SK-N-SH treated with all-trans-retinoic acid at 6 μM for 48 hours (cell line): Measurements from ENCODE around the gene MVB12A.

ENCODE experiments used
- ATAC-seq: fragments of 200-7000 bp; cut with Tn5 transposase; 3 replicates; pipeline ENCODE4 v1.9.1; 2020; ENCODE audit warnings: mild to moderate bottlenecking, moderate library complexity
- ARNTL ChIP-seq: fragments of 450-650 bp; formaldehyde crosslinking; IDR thresholded peaks from 2 replicates; pipeline ENCODE4 v1.5.0; 2020; ENCODE audit warnings: low read depth, mild to moderate bottlenecking, moderate library complexity, borderline replicate concordance
- BACH2 ChIP-seq: fragments of 250-450 bp; sonication (Bioruptor Pico); IDR thresholded peaks from 2 replicates; pipeline ENCODE4 v1.9.0; 2021; ENCODE audit warnings: mild to moderate bottlenecking, borderline replicate concordance
- CREB5 ChIP-seq: fragments of 250-450 bp; sonication (Bioruptor Pico); IDR thresholded peaks from 2 replicates; pipeline ENCODE4 v1.5.1; 2020; ENCODE audit warnings: low read depth, mild to moderate bottlenecking, moderate library complexity
- CSRNP3 ChIP-seq: fragments of 250-450 bp; sonication (Bioruptor Pico); IDR thresholded peaks from 2 replicates; pipeline ENCODE4 v1.5.1; 2021; ENCODE audit warnings: mild to moderate bottlenecking, moderate library complexity
- ESRRG ChIP-seq: fragments of 250-450 bp; sonication (Bioruptor Pico); IDR thresholded peaks from 2 replicates; pipeline ENCODE4 v1.6.1; 2021; ENCODE audit warnings: mild to moderate bottlenecking
- GLIS3 ChIP-seq: fragments of 250-450 bp; sonication (Bioruptor Pico); IDR thresholded peaks from 2 replicates; pipeline ENCODE4 v1.5.0; 2020; ENCODE audit warnings: mild to moderate bottlenecking, moderate library complexity
- ISL1 ChIP-seq: fragments of 250-450 bp; sonication (Bioruptor Pico); IDR thresholded peaks from 2 replicates; pipeline ENCODE4 v2.1.2; 2022; ENCODE audit warnings: mild to moderate bottlenecking, moderate library complexity
- OSR1 ChIP-seq: fragments of 250-450 bp; sonication (Bioruptor Pico); IDR thresholded peaks from 2 replicates; pipeline ENCODE4 v1.8.0; 2022; ENCODE audit warnings: moderate library complexity, mild to moderate bottlenecking, inconsistent platforms
- PATZ1 ChIP-seq: fragments of 250-450 bp; sonication (Bioruptor Pico); IDR thresholded peaks from 2 replicates; pipeline ENCODE4 v1.8.0; 2020; ENCODE audit warnings: mild to moderate bottlenecking, moderate library complexity, borderline replicate concordance
- POU6F1 ChIP-seq: fragments of 250-450 bp; sonication (Bioruptor Pico); IDR thresholded peaks from 2 replicates; pipeline ENCODE4 v1.8.0; 2021; ENCODE audit warnings: low read depth, mild to moderate bottlenecking, moderate library complexity, borderline replicate concordance
- PPARA ChIP-seq: fragments of 250-450 bp; sonication (Bioruptor Pico); IDR thresholded peaks from 2 replicates; pipeline ENCODE4 v1.5.0; 2020; ENCODE audit warnings: mild to moderate bottlenecking, borderline replicate concordance
- SNAI2 ChIP-seq: fragments of 250-450 bp; sonication (Bioruptor Pico); IDR thresholded peaks from 2 replicates; pipeline ENCODE4 v1.5.0; 2020; ENCODE audit warnings: mild to moderate bottlenecking, moderate library complexity
- TCF4 ChIP-seq: fragments of 250-450 bp; sonication (Bioruptor Pico); IDR thresholded peaks from 2 replicates; pipeline ENCODE4 v1.8.0; 2021; ENCODE audit warnings: mild to moderate bottlenecking, moderate library complexity, borderline replicate concordance
- TOX ChIP-seq: fragments of 250-450 bp; sonication (Bioruptor Pico); IDR thresholded peaks from 2 replicates; pipeline ENCODE4 v1.8.0; 2021; ENCODE audit warnings: mild to moderate bottlenecking, moderate library complexity, borderline replicate concordance
- TSHZ2 ChIP-seq: fragments of 250-450 bp; sonication (Bioruptor Pico); IDR thresholded peaks from 2 replicates; pipeline ENCODE4 v1.5.0; 2020; ENCODE audit warnings: mild to moderate bottlenecking, moderate library complexity
- ZC3H10 ChIP-seq: fragments of 250-450 bp; sonication (Bioruptor Pico); IDR thresholded peaks from 2 replicates; pipeline ENCODE4 v1.5.1; 2021; ENCODE audit warnings: mild to moderate bottlenecking, moderate library complexity
- ZFP3 ChIP-seq: fragments of 250-450 bp; sonication (Bioruptor Pico); IDR thresholded peaks from 2 replicates; pipeline ENCODE4 v1.5.0; 2020; ENCODE audit warnings: mild to moderate bottlenecking, moderate library complexity
- ZNF565 ChIP-seq: fragments of 450-650 bp; formaldehyde crosslinking; conservative IDR thresholded peaks from 2 replicates; pipeline ENCODE4 v1.5.0; 2020; ENCODE audit warnings: low read depth, mild to moderate bottlenecking, moderate library complexity
- ZNF70 ChIP-seq: fragments of 450-650 bp; formaldehyde crosslinking; IDR thresholded peaks from 2 replicates; pipeline ENCODE4 v1.5.0; 2020; ENCODE audit warnings: mild to moderate bottlenecking, moderate library complexity
- ZNF8 ChIP-seq: fragments of 450-650 bp; formaldehyde crosslinking; IDR thresholded peaks from 2 replicates; pipeline ENCODE4 v1.5.0; 2020; ENCODE audit warnings: mild to moderate bottlenecking, moderate library complexity

Gene MVB12A

GRCh38 chr19:17385878-17386611, 33.8 kb upstream of the MVB12A start (continued):
- no peak for TF ChIP-seq ZNF565 (CRISPR knock-in tag)
- TF ChIP-seq ZNF70: no peak
- TF ChIP-seq SNAI2 (CRISPR knock-in tag): no peak

GRCh38 chr19:17389288-17389687, 30.6 kb upstream of the MVB12A start:
- no peak for ATAC-seq
- no peak for TF ChIP-seq TOX (CRISPR knock-in tag)
- no peak for TF ChIP-seq OSR1
- TF ChIP-seq TSHZ2 (CRISPR knock-in tag): no peak
- TF ChIP-seq CREB5 (CRISPR knock-in tag): no peak
- TF ChIP-seq SNAI2 (CRISPR knock-in tag): no peak
- no peak for TF ChIP-seq BACH2
- TF ChIP-seq ZNF8 (CRISPR knock-in tag): no peak
- no peak for TF ChIP-seq TCF4 (CRISPR knock-in tag)
- no peak for TF ChIP-seq ZFP3 (CRISPR knock-in tag)
- no peak for TF ChIP-seq PATZ1 (CRISPR knock-in tag)
- TF ChIP-seq ISL1 (CRISPR knock-in tag): no peak
- no peak for TF ChIP-seq ZC3H10 (CRISPR knock-in tag)
- TF ChIP-seq ZNF70: no peak
- no peak for TF ChIP-seq GLIS3 (CRISPR knock-in tag)
- no peak for TF ChIP-seq PPARA (CRISPR knock-in tag)
- TF ChIP-seq, all 23 proteins: peak for 0

- peak; percentile 3; the same call in 1 of the 3 replicates for ATAC-seq
- TF ChIP-seq CSRNP3 (CRISPR knock-in tag) (no peak), POU6F1 (CRISPR knock-in tag) (no peak), BACH2 (no peak), GLIS3 (CRISPR knock-in tag) (no peak), SNAI2 (CRISPR knock-in tag) (no peak), ESRRG (CRISPR knock-in tag) (no peak), ARNTL (CRISPR knock-in tag) (no peak), PATZ1 (CRISPR knock-in tag) (no peak), ZNF70 (no peak), TSHZ2 (CRISPR knock-in tag) (no peak), CREB5 (CRISPR knock-in tag) (no peak), TOX (CRISPR knock-in tag) (no peak)
These were observed 29.7 kb upstream of the MVB12A start for GRCh38 chr19:17389957-17390664.
